GM11168 (cell line): ENCODE data around the gene TMCC1.
"Not testable (repeated sequence)": the region's sequence is repeated elsewhere in the genome, so short reads cannot be mapped to it uniquely, and the experiment has no call there.

ENCODE experiments used
- in situ Hi-C: fragments of 300-500 bp; cut with MboI; formaldehyde crosslinking; loops from one replicate; pipeline ENCODE4 v1.12.0; 2022; ENCODE audit warnings: low sequenced_read_pairs; ENCODE audit not compliant: unreplicated experiment

Gene TMCC1

GRCh38 chr3:129840707-129841360 is 52.7 kb downstream of the TMCC1 start:
- in situ Hi-C loops = no loop called here

DNA sequence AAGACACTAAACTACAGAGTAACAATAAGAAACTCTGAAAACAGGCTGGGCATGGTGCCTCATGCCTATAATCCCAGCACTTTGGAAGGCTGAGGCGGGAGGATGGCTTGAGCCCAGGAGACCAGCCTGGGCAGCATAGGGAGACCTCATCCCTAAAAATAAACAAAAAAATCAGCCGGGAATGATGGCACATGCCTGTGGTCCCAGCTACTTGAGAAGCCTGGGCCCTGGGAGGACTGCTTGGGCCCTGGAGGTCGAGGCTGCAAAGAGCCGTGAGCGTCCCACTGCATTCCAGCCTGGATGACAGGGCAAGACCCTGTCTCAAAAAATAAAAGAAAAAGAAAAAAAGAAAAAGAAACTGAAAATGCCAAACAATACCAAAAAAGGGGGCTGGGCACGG is 55.4 kb downstream of the TMCC1 start:
- in situ Hi-C loops = no loop called here

- in situ Hi-C loops = no loop called here
These were observed 56.4 kb downstream of the TMCC1 start for GRCh38 chr3:129837065-129837642.

DNA sequence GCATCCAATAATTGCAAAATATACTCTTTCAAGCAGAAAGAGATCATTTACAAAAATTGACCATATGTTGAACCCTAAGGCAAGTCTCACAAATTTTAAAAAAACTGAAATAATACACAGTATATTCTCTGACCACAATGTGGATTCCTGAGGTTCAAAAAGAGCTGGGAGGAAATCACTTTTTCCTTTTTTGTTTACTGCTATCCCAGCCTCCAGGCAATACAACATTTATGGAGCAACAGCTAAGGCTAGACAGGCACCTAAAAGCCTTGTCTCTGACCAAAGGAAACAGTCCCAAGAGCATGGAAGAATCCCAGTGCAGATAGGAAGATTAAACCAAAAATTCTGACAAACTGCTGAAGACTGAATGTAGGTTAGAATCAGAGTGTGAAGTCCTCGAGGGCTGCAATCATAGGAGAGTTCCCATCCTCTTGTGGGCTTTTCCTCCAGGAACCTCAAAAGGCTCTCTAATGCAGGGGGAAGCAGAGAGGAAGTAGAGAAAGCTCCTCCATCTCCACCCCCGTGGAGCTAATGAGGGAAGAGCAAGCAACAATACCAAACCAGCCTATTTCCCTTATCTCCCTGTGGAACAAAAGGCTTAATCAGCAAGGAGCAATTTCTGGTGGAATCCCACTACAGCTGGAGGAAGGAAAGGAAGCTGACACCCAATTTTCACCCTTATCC is 57.0 kb downstream of the TMCC1 start:
- in situ Hi-C loops = no loop called here

DNA sequence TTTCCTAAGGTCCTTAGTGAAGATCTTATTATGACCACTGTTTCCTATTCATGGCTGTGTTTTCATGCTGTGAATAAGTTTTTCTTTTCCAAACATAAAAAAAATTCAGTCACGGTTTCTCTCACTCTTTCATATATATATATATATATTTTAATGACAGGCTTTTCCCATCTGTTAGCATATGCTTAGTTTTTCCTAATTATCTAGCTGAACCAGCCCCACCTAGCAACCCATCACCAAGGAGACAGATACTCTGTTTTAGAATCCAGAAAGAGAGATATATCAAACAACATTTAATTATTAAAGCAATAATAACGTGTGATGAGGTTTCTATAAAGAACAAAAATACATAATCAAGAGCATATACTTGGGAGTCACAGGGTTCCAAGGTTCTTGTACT is 58.3 kb downstream of the TMCC1 start:
- in situ Hi-C loops = no loop called here

DNA sequence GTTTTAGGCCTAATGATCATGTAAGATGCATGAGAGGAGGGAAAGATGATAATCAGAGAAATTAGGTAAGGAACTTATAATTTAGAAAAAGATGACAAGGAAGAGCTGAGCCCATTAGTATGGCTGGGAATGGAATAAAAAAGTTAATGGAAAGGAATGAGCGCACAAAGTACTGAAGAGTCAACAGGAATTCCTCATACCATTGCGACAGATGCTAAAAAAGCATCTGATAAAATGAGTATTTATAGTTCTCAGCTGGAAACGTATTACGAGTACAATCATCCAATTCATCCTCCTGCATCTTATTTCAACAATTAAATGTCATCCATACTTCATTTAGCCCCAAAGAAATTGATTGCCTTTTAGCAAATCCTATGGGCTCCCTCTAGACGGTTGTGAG is 58.9 kb downstream of the TMCC1 start:
- in situ Hi-C loops = no loop called here

GRCh38 chr3:129831942-129832341 is 61.6 kb downstream of the TMCC1 start:
- in situ Hi-C loops = not testable (repeated sequence)

GRCh38 chr3:129831503-129831902 is 62.0 kb downstream of the TMCC1 start:
- in situ Hi-C loops = no loop called here

GRCh38 chr3:129829640-129830039 is 63.9 kb downstream of the TMCC1 start:
- in situ Hi-C loops = loop anchor here (10.0 kb wide), 1 partner anchor 175 kb away; no protein-coding TSS in a partner anchor

GRCh38 chr3:129827765-129828164 is 65.7 kb downstream of the TMCC1 start:
- in situ Hi-C loops = loop anchor here (10.0 kb wide), 1 partner anchor 173 kb away; no protein-coding TSS in a partner anchor

DNA sequence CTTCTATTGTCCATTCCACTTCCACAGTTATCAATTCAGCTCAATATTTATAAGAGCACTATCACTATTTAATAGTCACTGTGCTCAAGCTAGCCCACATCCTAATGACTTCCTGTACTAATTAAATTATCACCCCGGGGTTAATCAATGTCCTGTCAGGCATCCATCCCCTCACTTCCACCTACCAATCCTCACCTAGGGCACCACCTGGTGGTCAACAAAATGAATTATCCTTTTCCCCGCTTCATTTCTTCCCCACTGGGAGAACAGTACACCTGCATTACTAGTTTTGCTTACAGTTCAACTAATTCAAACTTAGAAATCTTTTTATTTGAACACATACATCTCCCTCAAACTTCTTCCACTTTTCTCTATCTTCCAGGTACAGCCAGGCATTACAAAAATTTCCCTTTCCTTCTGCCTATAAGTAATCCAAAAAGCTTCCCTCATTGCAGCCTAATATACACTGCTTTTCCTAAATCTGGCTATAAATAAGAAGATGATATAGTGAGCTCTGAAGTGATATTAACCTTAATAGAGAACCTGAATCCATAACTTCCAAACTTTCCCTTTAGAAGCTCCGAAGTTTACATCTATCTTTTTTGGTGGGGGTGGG is 68.5 kb downstream of the TMCC1 start:
- in situ Hi-C loops = loop anchor here (10.0 to 25.0 kb wide), 2 partner anchors 170 to 338 kb away; no protein-coding TSS in a partner anchor

DNA sequence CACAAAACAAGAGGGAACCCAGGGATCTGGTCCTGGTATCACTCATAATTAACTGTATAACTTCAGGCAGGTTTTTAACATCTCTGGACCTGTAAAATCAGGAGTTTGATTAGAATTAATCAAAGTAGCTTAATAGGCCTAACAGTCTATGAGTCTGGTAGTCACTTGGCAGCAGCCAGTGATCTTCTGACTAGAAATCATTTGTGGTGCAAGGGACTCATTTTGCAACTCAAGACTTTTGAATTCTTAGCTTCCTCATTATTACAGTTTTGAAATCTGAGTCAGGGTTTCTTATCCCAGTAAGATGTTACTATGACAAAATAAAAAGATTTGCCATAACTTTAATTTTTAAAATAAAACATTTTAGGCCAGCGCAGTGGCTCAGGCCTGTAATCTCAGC is 70.8 kb downstream of the TMCC1 start:
- in situ Hi-C loops = loop anchor here (10.0 to 25.0 kb wide), 2 partner anchors 168 to 335 kb away; no protein-coding TSS in a partner anchor

DNA sequence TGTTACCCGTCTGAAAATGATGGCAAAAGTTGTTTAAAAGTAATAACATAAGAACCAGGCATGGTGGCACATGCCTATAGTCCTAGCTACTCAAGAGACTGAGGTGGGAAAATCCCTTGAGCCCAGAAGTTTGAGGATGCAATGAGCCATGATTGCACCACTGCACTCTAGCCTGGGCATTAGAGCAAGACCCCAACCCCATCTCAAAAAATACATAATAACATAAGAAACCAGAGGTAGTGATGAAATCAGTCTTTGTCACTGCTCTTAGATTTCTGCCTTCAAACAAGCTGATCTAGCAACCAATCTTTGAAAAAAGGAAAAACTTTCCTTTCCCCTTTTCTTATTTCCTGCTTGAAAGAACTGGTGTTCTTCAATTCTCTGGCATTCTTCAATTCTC is 71.3 kb downstream of the TMCC1 start:
- in situ Hi-C loops = loop anchor here (10.0 to 25.0 kb wide), 2 partner anchors 167 to 335 kb away; no protein-coding TSS in a partner anchor

- in situ Hi-C loops = loop anchor here (10.0 to 25.0 kb wide), 2 partner anchors 166 to 333 kb away; no protein-coding TSS in a partner anchor
These were observed 72.9 kb downstream of the TMCC1 start for GRCh38 chr3:129820587-129820986.

GRCh38 chr3:129812589-129812988 is 80.9 kb downstream of the TMCC1 start:
- in situ Hi-C loops = loop anchor here (25.0 kb wide), 1 partner anchor 325 kb away; no protein-coding TSS in a partner anchor

- in situ Hi-C loops = loop anchor here (25.0 kb wide), 1 partner anchor 322 kb away; no protein-coding TSS in a partner anchor
These were observed 84.2 kb downstream of the TMCC1 start for GRCh38 chr3:129809297-129809696.

- in situ Hi-C loops = no loop called here
These were observed 97.4 kb downstream of the TMCC1 start for GRCh38 chr3:129796146-129796545.

DNA sequence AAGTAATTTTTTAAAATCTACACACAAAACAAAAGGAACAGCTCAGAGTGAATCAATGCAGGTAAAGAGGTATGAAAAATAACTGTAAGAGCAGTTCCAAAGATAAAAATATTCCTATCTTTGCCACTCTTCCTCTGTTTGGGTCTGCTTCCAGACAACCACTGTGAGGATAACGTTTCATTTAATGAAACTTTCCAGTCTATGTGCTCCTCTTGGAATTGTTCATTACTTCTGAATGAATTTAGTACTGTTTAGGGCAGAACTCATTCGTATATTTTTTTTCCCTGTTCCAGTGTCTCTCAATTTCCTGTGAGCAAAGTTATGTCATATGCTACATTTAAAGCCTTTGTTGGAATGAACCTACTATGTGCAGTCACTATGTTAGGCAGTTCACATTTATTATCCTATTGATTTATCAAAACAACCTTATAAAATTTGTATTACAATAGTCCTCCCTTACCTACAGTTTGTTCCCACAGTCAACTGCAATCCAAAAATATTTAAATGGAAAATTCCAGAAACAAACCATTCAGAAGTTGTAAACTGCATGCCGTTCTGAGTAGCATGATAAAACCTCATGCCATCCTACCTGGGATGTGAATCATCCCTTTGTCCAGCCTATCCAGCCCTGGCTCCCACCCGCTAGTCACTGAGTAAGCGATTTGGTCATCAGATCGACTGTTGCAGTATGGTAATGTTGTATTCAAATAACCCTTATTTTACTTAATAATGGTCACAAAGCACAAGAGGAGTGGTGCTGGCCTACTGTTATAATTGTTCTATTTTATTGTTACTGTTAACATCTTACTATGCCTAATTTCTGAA is 98.1 kb downstream of the TMCC1 start:
- in situ Hi-C loops = no loop called here

DNA sequence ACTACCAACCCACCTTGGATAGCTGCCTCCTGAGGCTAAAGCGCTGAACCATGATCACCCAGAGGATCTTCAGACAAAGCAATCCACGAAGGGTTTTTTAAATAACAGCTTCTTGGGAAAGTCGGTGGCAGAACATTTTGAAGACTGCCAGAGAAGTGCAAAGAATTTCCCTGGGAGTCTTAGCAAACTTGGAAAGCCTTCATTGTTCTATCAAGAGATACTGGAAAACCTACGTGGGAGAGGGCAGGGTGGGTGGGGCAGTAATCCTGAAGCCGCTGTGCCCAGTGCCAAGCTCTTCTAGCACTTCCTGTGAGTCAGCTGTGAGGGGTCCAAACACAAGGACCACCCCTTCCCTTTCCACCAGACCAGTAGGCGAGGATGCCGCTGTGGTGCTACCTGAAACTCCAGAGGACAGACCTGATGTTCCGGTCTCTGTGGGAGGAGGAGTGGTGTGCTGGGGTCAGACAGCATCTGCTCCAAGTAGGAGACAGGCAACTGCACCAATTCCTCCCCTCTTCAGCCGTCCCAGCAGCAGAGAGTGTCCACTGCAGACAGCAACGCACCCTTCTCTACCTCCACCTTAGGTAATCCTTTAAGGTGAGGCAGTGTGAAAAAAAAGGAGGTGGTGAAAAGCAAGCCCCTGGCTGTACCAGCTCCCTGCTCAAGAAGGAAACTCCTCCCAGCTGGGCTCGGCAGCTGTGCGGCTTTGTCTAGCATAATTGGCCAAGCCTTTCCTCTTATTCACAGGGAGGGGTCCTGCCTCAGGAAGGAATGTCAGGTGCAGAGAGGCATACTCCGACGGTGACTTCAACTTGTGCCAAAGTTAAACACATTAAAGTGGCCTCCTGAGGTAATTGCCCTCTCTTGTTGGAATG is 99.0 kb downstream of the TMCC1 start:
- in situ Hi-C loops = no loop called here
